WI38 (cell line): ENCODE data around the gene VSTM4.

ENCODE experiments used
- H3K4me3 ChIP-seq: 2 replicates; pipeline ENCODE4 v1.5.1; 2011; ENCODE audit warnings: low read depth, mild to moderate bottlenecking, control low read depth, low read length
- CTCF ChIP-seq: IDR thresholded peaks from 2 replicates; pipeline ENCODE4 v1.5.1; 2012; ENCODE audit warnings: low read depth, mild to moderate bottlenecking, control low read depth, low read length

VSTM4 gene

GRCh38 chr10:49044293-49045193 is 70.8 kb downstream of the VSTM4 start:
- TF ChIP-seq CTCF = no peak
- H3K4me3 ChIP-seq = no peak overlapping the region

GRCh38 chr10:49040601-49041000 is 74.7 kb downstream of the VSTM4 start:
- no peak overlapping the region for H3K4me3 ChIP-seq
- TF ChIP-seq CTCF = no peak

GRCh38 chr10:49039409-49039808 is 75.9 kb downstream of the VSTM4 start:
- no peak overlapping the region for H3K4me3 ChIP-seq
- no peak for TF ChIP-seq CTCF

GRCh38 chr10:49038711-49039110 is 76.6 kb downstream of the VSTM4 start:
- TF ChIP-seq CTCF = no peak

GRCh38 chr10:49037187-49037586 is 78.1 kb downstream of the VSTM4 start:
- no peak for TF ChIP-seq CTCF
- H3K4me3 ChIP-seq = no peak overlapping the region

More at GRCh38 chr10:49038711-49039110, 76.6 kb downstream of the VSTM4 start:
- no peak overlapping the region for H3K4me3 ChIP-seq

GRCh38 chr10:49036638-49037037 is 78.7 kb downstream of the VSTM4 start:
- no peak for TF ChIP-seq CTCF
- H3K4me3 ChIP-seq = no peak overlapping the region

GRCh38 chr10:49035920-49036319 is 79.4 kb downstream of the VSTM4 start:
- no peak for TF ChIP-seq CTCF
- H3K4me3 ChIP-seq = no peak overlapping the region
